Measurements from ENCODE around the gene PERM1.
"Not testable (repeated sequence)": the region's sequence is repeated elsewhere in the genome, so short reads cannot be mapped to it uniquely, and the experiment has no call there.

The PERM1 gene

GRCh38 chr1:997993-998744, 16.3 kb upstream of the PERM1 start:
- no peak for DNase-seq

- DNase-seq: no peak
Observed at GRCh38 chr1:997713-997992, 15.8 kb upstream of the PERM1 start.

GRCh38 chr1:996851-997712, 15.2 kb upstream of the PERM1 start:
- DNase-seq: no peak

- no peak for DNase-seq
Observed at GRCh38 chr1:995665-996633, 14.1 kb upstream of the PERM1 start.

GRCh38 chr1:994546-994945, 12.7 kb upstream of the PERM1 start:
- not testable (repeated sequence) for DNase-seq

GRCh38 chr1:993379-993995, 11.6 kb upstream of the PERM1 start:
- no peak for DNase-seq

- no peak for DNase-seq
Observed at GRCh38 chr1:992362-992761, 10.5 kb upstream of the PERM1 start.

- DNase-seq: no peak
Observed at GRCh38 chr1:991895-992294, 10.0 kb upstream of the PERM1 start.

GRCh38 chr1:991275-991674, 9.4 kb upstream of the PERM1 start:
- DNase-seq: not testable (repeated sequence)

GRCh38 chr1:988061-988460, 6.2 kb upstream of the PERM1 start:
- not testable (repeated sequence) for DNase-seq

GRCh38 chr1:985126-985525, 3.2 kb upstream of the PERM1 start:
- no peak for DNase-seq

- DNase-seq: no peak
Observed at GRCh38 chr1:984476-984814, 2.6 kb upstream of the PERM1 start.

- no peak for DNase-seq
Observed at GRCh38 chr1:983798-984475, 2.0 kb upstream of the PERM1 start.

- no peak for DNase-seq
Observed at GRCh38 chr1:982765-983436, 1.0 kb upstream of the PERM1 start.

GRCh38 chr1:981491-981954, 370 bp downstream of the PERM1 start:
- no peak for DNase-seq

- no peak for DNase-seq
Observed at GRCh38 chr1:980602-981395, 1.1 kb downstream of the PERM1 start.

- no peak for DNase-seq
Observed at GRCh38 chr1:980137-980571, 1.7 kb downstream of the PERM1 start.

GRCh38 chr1:979744-980072, 2.2 kb downstream of the PERM1 start:
- DNase-seq: no peak

GRCh38 chr1:978835-979743, 2.8 kb downstream of the PERM1 start:
- no peak for DNase-seq
